H1 (cell line): ENCODE data around the gene CCDC91. TPM values are rescaled to one million over a fixed set of nuclear protein-coding genes. Genes with fewer than 3 reads are reported as not detected.

Source experiments
- CEBPB ChIP-seq: IDR thresholded peaks from 2 replicates; pipeline ENCODE4 v1.6.1; 2012; ENCODE audit warnings: low read depth, low read length
- polyA plus RNA-seq, 7 experiments: library from polyadenylated mRNA; depleted of rRNA in 3 of 7; stranded (reverse) in 5 of 7; unstranded in 2 of 7; fragments of >200 nt in 5 of 7; fragments of 200-250 nt in 2 of 7; gene quantifications; 1 replicate in 5 of 7; 2 replicates in 1 of 7; 4 replicates in 1 of 7; pipeline versions ENCODE4 v1.2.1 to v1.2.3, GENCODE V29; 2011 to 2013; ENCODE audit warnings: missing spikeins in 2 of 7, mixed read lengths in 2 of 7
- total RNA-seq: library from RNA; stranded (reverse); fragmentation: NEBNext Ultra II Directional; extraction: Animal tissue kit (Norgen Biotek cat#: 25700); gene quantifications from 2 replicates; pipeline ENCODE4 v1.2.1, GENCODE V29; 2021

The CCDC91 gene
- total and polyA plus RNA-seq, 2 of the 8 experiments (the other 6 are each of a cell fraction or from before 2014, with no cell fraction given): 8.6 to 23.1 TPM

DNA sequence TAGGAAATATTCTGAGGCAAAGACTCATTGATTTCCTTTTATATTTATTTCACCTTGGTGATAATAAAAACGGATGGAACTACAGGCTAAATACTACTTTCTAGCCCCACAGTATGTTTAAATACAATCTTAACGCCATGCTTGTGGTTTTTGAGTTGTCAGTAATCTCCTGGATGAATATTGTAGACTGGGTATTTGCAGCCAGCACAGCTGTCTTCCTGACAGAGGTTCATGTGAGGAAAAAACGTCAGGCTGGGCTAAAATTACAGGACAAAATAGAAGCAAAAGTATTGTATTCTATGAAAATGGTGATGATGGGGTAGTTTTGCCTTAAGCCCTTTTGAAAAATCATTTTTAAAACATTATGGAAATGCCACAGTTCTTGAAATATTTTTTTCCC, 140.9 kb downstream of the CCDC91 start (continued):
- no peak for TF ChIP-seq CEBPB
- TF ChIP-seq, all 59 proteins: peak for 0
